Activated naive CD8-positive, alpha-beta T cell (primary cell): Measurements from ENCODE around the gene LMCD1.

Experiments used
- H3K27ac Mint-ChIP-seq: one replicate; pipeline ENCODE4 v1.8.0; 2021; ENCODE audit warnings: mixed read lengths
- H3K27me3 Mint-ChIP-seq: one replicate; pipeline ENCODE4 v1.8.0; 2021; ENCODE audit warnings: mixed read lengths
- H3K36me3 Mint-ChIP-seq: one replicate; pipeline ENCODE4 v1.8.0; 2021; ENCODE audit warnings: mixed read lengths
- H3K4me1 Mint-ChIP-seq: one replicate; pipeline ENCODE4 v1.8.0; 2021; ENCODE audit warnings: low read depth, mixed read lengths
- H3K4me3 Mint-ChIP-seq: one replicate; pipeline ENCODE4 v1.8.0; 2021; ENCODE audit warnings: mild to moderate bottlenecking, mixed read lengths
- H3K9me3 Mint-ChIP-seq: one replicate; pipeline ENCODE4 v1.8.0; 2021; ENCODE audit warnings: low read depth, mixed read lengths

The LMCD1 gene

GRCh38 chr3:8507496-8507895, 5.9 kb downstream of the LMCD1 start:
- Mint-ChIP-seq H3K27me3 (peaks cover 4% of the 10 kb centered on the region), H3K36me3 (no peaks in the 10 kb centered on the region), H3K9me3 (no peaks in the 10 kb centered on the region), H3K4me3 (no peak overlapping the region), H3K27ac (no peak overlapping the region), H3K4me1 (peaks cover 2% of the 10 kb centered on the region)

- Mint-ChIP-seq H3K9me3 (no peaks in the 10 kb centered on the region), H3K4me1 (no peaks in the 10 kb centered on the region), H3K36me3 (no peaks in the 10 kb centered on the region), H3K4me3 (no peak overlapping the region), H3K27ac (no peak overlapping the region), H3K27me3 (peaks cover 5% of the 10 kb centered on the region)
Observed at GRCh38 chr3:8509961-8510360, 8.3 kb downstream of the LMCD1 start.

GRCh38 chr3:8512234-8512633, 10.6 kb downstream of the LMCD1 start:
- Mint-ChIP-seq H3K27me3 (peaks cover 6% of the 10 kb centered on the region), H3K27ac (no peak overlapping the region), H3K4me1 (no peaks in the 10 kb centered on the region), H3K36me3 (no peaks in the 10 kb centered on the region), H3K9me3 (no peaks in the 10 kb centered on the region), H3K4me3 (no peak overlapping the region)

- Mint-ChIP-seq H3K36me3 (no peaks in the 10 kb centered on the region), H3K9me3 (no peaks in the 10 kb centered on the region), H3K4me3 (no peak overlapping the region), H3K27ac (no peak overlapping the region), H3K27me3 (peaks cover 8% of the 10 kb centered on the region), H3K4me1 (no peaks in the 10 kb centered on the region)
Observed at GRCh38 chr3:8516047-8516661, 14.5 kb downstream of the LMCD1 start.

GRCh38 chr3:8516783-8517182, 15.2 kb downstream of the LMCD1 start:
- no peak overlapping the region for H3K4me3 Mint-ChIP-seq
- no peak overlapping the region for H3K27ac Mint-ChIP-seq
- H3K4me1 Mint-ChIP-seq = no peaks in the 10 kb centered on the region
- no peaks in the 10 kb centered on the region for H3K36me3 Mint-ChIP-seq
- peaks cover 7% of the 10 kb centered on the region for H3K27me3 Mint-ChIP-seq
- no peaks in the 10 kb centered on the region for H3K9me3 Mint-ChIP-seq

GRCh38 chr3:8517487-8517886, 15.9 kb downstream of the LMCD1 start:
- Mint-ChIP-seq H3K9me3 (no peaks in the 10 kb centered on the region), H3K4me1 (no peaks in the 10 kb centered on the region), H3K4me3 (no peak overlapping the region), H3K27ac (no peak overlapping the region), H3K36me3 (no peaks in the 10 kb centered on the region), H3K27me3 (peaks cover 4% of the 10 kb centered on the region)

- Mint-ChIP-seq H3K27me3 (peaks cover 4% of the 10 kb centered on the region), H3K27ac (no peak overlapping the region), H3K9me3 (no peaks in the 10 kb centered on the region), H3K36me3 (no peaks in the 10 kb centered on the region), H3K4me3 (no peak overlapping the region), H3K4me1 (no peaks in the 10 kb centered on the region)
Observed at GRCh38 chr3:8518138-8518537, 16.5 kb downstream of the LMCD1 start.

- Mint-ChIP-seq H3K4me3 (no peak overlapping the region), H3K36me3 (no peaks in the 10 kb centered on the region), H3K27me3 (peaks cover 5% of the 10 kb centered on the region), H3K4me1 (no peaks in the 10 kb centered on the region), H3K9me3 (no peaks in the 10 kb centered on the region), H3K27ac (no peak overlapping the region)
Observed at GRCh38 chr3:8519156-8519555, 17.5 kb downstream of the LMCD1 start.

- H3K9me3 Mint-ChIP-seq = no peaks in the 10 kb centered on the region
- H3K36me3 Mint-ChIP-seq = no peaks in the 10 kb centered on the region
- H3K27me3 Mint-ChIP-seq = peaks cover 5% of the 10 kb centered on the region
- H3K27ac Mint-ChIP-seq = no peak overlapping the region
- no peak overlapping the region for H3K4me3 Mint-ChIP-seq
- H3K4me1 Mint-ChIP-seq = no peaks in the 10 kb centered on the region
Observed at GRCh38 chr3:8519774-8520448, 18.3 kb downstream of the LMCD1 start.

- H3K27ac Mint-ChIP-seq = no peak overlapping the region
- H3K4me3 Mint-ChIP-seq = no peak overlapping the region
- no peaks in the 10 kb centered on the region for H3K4me1 Mint-ChIP-seq
- H3K27me3 Mint-ChIP-seq = peaks cover 7% of the 10 kb centered on the region
- no peaks in the 10 kb centered on the region for H3K36me3 Mint-ChIP-seq
- no peaks in the 10 kb centered on the region for H3K9me3 Mint-ChIP-seq
Observed at GRCh38 chr3:8520816-8521403, 19.3 kb downstream of the LMCD1 start.

- no peaks in the 10 kb centered on the region for H3K9me3 Mint-ChIP-seq
Observed at GRCh38 chr3:8523041-8523440, 21.4 kb downstream of the LMCD1 start.

GRCh38 chr3:8524249-8524648, 22.6 kb downstream of the LMCD1 start:
- H3K4me1 Mint-ChIP-seq = no peaks in the 10 kb centered on the region
- no peaks in the 10 kb centered on the region for H3K36me3 Mint-ChIP-seq
- H3K27ac Mint-ChIP-seq = no peak overlapping the region
- no peaks in the 10 kb centered on the region for H3K9me3 Mint-ChIP-seq
- no peak overlapping the region for H3K4me3 Mint-ChIP-seq
- H3K27me3 Mint-ChIP-seq = peaks cover 6% of the 10 kb centered on the region

More at GRCh38 chr3:8523041-8523440, 21.4 kb downstream of the LMCD1 start:
- H3K4me1 Mint-ChIP-seq = no peaks in the 10 kb centered on the region
- H3K27ac Mint-ChIP-seq = no peak overlapping the region
- no peaks in the 10 kb centered on the region for H3K36me3 Mint-ChIP-seq
- no peak overlapping the region for H3K4me3 Mint-ChIP-seq
- peaks cover 6% of the 10 kb centered on the region for H3K27me3 Mint-ChIP-seq

GRCh38 chr3:8524656-8525399, 23.2 kb downstream of the LMCD1 start:
- Mint-ChIP-seq H3K4me1 (no peaks in the 10 kb centered on the region), H3K36me3 (no peaks in the 10 kb centered on the region), H3K27ac (no peak overlapping the region), H3K4me3 (no peak overlapping the region), H3K27me3 (peaks cover 6% of the 10 kb centered on the region), H3K9me3 (no peaks in the 10 kb centered on the region)

GRCh38 chr3:8525893-8526292, 24.3 kb downstream of the LMCD1 start:
- Mint-ChIP-seq H3K4me3 (no peak overlapping the region), H3K9me3 (no peaks in the 10 kb centered on the region), H3K27me3 (peaks cover 4% of the 10 kb centered on the region), H3K4me1 (no peaks in the 10 kb centered on the region), H3K36me3 (no peaks in the 10 kb centered on the region), H3K27ac (no peak overlapping the region)

- Mint-ChIP-seq H3K36me3 (no peaks in the 10 kb centered on the region), H3K9me3 (no peaks in the 10 kb centered on the region), H3K27me3 (peaks cover 5% of the 10 kb centered on the region), H3K27ac (no peak overlapping the region), H3K4me1 (no peaks in the 10 kb centered on the region), H3K4me3 (no peak overlapping the region)
Observed at GRCh38 chr3:8529181-8529637, 27.6 kb downstream of the LMCD1 start.
